Gastroesophageal sphincter (tissue), 4 donors: ENCODE results near the gene DPF3. TPM values are rescaled to one million over a fixed set of nuclear protein-coding genes. Genes with fewer than 3 reads are reported as not detected.

ENCODE experiments used
- ATAC-seq: fragments of 150-250 bp; one replicate; pipeline ENCODE4 v1.9.1; 2016; ENCODE audit warnings: mild to moderate bottlenecking, moderate library complexity
- H3K27ac ChIP-seq, 4 donors: fragments of 200-600 bp; sonication (generic) in 3 of 4; 1 replicate in 3 of 4; 2 replicates in 1 of 4; pipeline ENCODE4 v1.5.1; 2016 to 2019
- H3K27me3 ChIP-seq: fragments of 200-600 bp; sonication (generic); one replicate; pipeline ENCODE4 v1.5.1; 2019
- H3K36me3 ChIP-seq, 2 donors: fragments of 200-600 bp; sonication (generic); one replicate each; pipeline ENCODE4 v1.5.1; 2019; ENCODE audit warnings: control low read depth in 1 of 2
- H3K4me1 ChIP-seq, 3 donors: fragments of 200-600 bp; sonication (generic); 1 replicate in 2 of 3; 2 replicates in 1 of 3; pipeline ENCODE4 v1.5.1; 2016 to 2019; ENCODE audit warnings: control low read depth in 2 of 3
- H3K4me3 ChIP-seq, 2 donors: fragments of 200-600 bp; sonication (generic); one replicate each; pipeline ENCODE4 v1.5.1; 2019; ENCODE audit warnings: mild to moderate bottlenecking in 1 of 2, moderate library complexity in 1 of 2
- H3K9me3 ChIP-seq, 3 donors: fragments of 200-600 bp; sonication (generic); one replicate each; pipeline ENCODE4 v1.5.1; 2017 to 2019; ENCODE audit warnings: control low read depth in 2 of 3
- EP300 ChIP-seq: sonication (generic); formaldehyde crosslinking; IDR thresholded peaks from one replicate; pipeline ENCODE4 v1.6.1; 2017; ENCODE audit warnings: antibody characterized with exemption, mild to moderate bottlenecking
- POLR2A ChIP-seq, 2 donors: fragments of 450-650 bp; IDR thresholded peaks; one replicate each; pipeline ENCODE4 v1.6.1; 2017; ENCODE audit warnings: antibody characterized with exemption in 2 of 2, mild to moderate bottlenecking in 2 of 2, moderate library complexity in 1 of 2
- POLR2AphosphoS5 ChIP-seq: sonication (generic); formaldehyde crosslinking; IDR thresholded peaks from one replicate; pipeline ENCODE4 v1.6.1; 2017; ENCODE audit warnings: antibody characterized with exemption
- WGBS, 2 donors: methylation state at CpG; one replicate each; pipeline ENCODE4 v1.1.5; 2018; ENCODE audit warnings: low coverage in 1 of 2; 5-methylcytosine and 5-hydroxymethylcytosine counted together
- total RNA-seq, 4 donors: library from RNA; depleted of rRNA; stranded (reverse); fragments of >200 nt; gene quantifications; one replicate each; pipeline ENCODE4 v1.1.0, GENCODE V29; 2016
- TF ChIP-seq, protein P1 (sequence below), 4 experiments: fragments of 200-600 bp in 2 of 4; fragments of 450-650 bp in 2 of 4; sonication (generic) in 1 of 4; IDR thresholded peaks; one replicate each; pipeline ENCODE4 v1.5.1; 2017 to 2019; ENCODE audit warnings: antibody characterized with exemption in 4 of 4, mild to moderate bottlenecking in 2 of 4, moderate library complexity in 2 of 4

The DPF3 gene
- total RNA-seq, 4 donors from 2014 or later: 0.13 to 4.4 (median 2.1) TPM

DNA sequence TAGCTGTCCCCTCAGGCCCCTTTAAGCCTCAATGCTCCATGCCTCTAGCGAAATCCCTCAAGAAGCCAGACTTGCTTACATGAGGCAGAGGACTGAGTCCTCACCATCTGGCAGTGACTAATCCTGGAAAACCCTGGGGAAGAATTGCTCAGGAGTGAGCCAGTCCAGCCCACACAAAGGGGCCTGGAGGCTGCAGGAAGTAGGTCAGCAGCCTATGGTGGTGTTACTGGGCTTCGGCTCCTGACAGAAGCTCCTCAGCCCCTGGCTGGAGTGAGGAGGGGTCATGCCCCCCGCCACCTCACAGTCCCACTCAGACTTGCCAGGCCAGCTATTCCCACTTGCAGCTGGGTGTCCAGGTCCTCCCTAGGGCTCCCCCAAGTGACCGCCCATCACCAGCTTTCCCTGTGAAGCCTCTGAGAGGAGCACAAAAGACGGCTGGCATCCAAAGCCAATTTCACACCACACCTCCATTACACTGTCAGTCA, 250.5 kb downstream of the DPF3 start:
- H3K27ac ChIP-seq: no peak overlapping the region
- no peaks in the 10 kb centered on the region for H3K36me3 ChIP-seq
- ATAC-seq: no peak
- TF ChIP-seq, protein P1, sequence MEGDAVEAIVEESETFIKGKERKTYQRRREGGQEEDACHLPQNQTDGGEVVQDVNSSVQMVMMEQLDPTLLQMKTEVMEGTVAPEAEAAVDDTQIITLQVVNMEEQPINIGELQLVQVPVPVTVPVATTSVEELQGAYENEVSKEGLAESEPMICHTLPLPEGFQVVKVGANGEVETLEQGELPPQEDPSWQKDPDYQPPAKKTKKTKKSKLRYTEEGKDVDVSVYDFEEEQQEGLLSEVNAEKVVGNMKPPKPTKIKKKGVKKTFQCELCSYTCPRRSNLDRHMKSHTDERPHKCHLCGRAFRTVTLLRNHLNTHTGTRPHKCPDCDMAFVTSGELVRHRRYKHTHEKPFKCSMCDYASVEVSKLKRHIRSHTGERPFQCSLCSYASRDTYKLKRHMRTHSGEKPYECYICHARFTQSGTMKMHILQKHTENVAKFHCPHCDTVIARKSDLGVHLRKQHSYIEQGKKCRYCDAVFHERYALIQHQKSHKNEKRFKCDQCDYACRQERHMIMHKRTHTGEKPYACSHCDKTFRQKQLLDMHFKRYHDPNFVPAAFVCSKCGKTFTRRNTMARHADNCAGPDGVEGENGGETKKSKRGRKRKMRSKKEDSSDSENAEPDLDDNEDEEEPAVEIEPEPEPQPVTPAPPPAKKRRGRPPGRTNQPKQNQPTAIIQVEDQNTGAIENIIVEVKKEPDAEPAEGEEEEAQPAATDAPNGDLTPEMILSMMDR (IDR thresholded peaks at IDR 0.05): no peak
- TF ChIP-seq POLR2A (IDR thresholded peaks at IDR 0.05) (no peak), EP300 (no peak), POLR2AphosphoS5 (no peak)
- H3K4me1 ChIP-seq: peaks cover 0 to 7% (median 3%) of the 10 kb centered on the region in 3 donors
- WGBS, 2 donors: no CpG with 5 or more reads among the region's 5 CpGs
- H3K4me3 ChIP-seq: no peak overlapping the region
- peaks cover 0 to 6% (median 0%) of the 10 kb centered on the region in 3 donors for H3K9me3 ChIP-seq
- no peaks in the 10 kb centered on the region for H3K27me3 ChIP-seq

DNA sequence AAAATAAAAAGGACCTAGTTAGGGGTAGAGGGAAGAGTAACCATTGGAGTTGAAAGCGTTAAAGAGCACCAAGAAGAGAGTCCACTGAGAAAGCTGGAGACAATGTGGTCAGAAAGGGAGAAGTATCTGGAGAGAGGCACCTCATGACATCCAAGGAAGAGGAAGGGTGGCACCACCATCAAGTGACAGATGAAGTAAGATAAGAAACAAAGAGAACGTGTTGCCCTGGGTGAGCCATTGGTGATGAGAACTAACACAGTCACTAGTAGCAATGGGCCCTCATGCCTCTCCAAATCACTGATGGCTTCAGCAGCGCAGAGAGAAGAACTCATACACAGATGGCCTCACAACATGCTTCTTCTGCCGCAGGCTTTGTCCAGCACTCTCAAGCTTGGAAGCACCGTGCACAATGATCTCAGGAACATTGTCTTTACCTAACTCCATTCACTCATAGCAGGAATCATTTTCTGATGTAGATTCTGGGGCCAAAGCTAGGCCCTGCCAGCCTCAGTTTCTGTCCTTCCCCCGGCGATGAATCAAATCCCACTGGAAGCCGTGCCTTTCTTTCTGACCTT, 252.9 kb downstream of the DPF3 start:
- H3K27me3 ChIP-seq: no peaks in the 10 kb centered on the region
- H3K9me3 ChIP-seq: peaks cover 0 to 11% (median 0%) of the 10 kb centered on the region in 3 donors
- H3K4me1 ChIP-seq: peaks cover 0 to 7% (median 3%) of the 10 kb centered on the region in 3 donors
- ATAC-seq: no peak
- WGBS, 2 donors: 88 to 93% methylated on average over 3 to 8 of the region's 8 CpGs
- H3K4me3 ChIP-seq: no peak overlapping the region
- TF ChIP-seq POLR2A (IDR thresholded peaks at IDR 0.05): no peak
- TF ChIP-seq, protein P1 (IDR thresholded peaks at IDR 0.05): no peak
- TF ChIP-seq EP300: no peak
- TF ChIP-seq POLR2AphosphoS5: no peak
- no peak overlapping the region for H3K27ac ChIP-seq
- no peaks in the 10 kb centered on the region for H3K36me3 ChIP-seq

DNA sequence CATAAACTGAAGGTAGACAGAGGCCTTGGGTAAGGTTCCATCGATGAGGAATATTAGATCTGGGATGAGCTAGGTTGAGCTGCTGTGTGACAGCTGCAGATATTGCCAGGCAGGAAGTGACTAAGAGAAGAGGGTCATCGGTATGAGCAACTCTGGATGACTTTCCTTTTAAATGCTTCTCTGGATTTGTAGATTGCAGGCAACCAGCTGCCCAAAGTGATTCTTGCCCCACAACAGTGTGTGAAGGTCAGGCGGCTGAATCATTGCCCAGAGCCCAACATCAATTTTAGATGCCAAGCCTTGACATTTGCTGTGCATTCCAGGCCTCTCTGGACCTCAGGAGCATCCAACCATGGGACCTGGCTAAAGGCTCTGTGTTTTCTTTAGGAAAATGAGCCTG, 255.9 kb downstream of the DPF3 start:
- no peak overlapping the region for H3K27ac ChIP-seq
- peaks cover 0 to 11% (median 0%) of the 10 kb centered on the region in 3 donors for H3K9me3 ChIP-seq
- no peaks in the 10 kb centered on the region for H3K36me3 ChIP-seq
- no peak overlapping the region for H3K4me3 ChIP-seq
- ATAC-seq: no peak
- H3K27me3 ChIP-seq: no peaks in the 10 kb centered on the region
- 83 to 100% methylated on average over 1 to 3 of the region's 3 CpGs for WGBS, 2 donors
- H3K4me1 ChIP-seq: peaks cover 0 to 2% (median 0%) of the 10 kb centered on the region in 3 donors
- TF ChIP-seq POLR2A (IDR thresholded peaks at IDR 0.05): no peak
- no peak for TF ChIP-seq POLR2AphosphoS5
- TF ChIP-seq EP300: no peak
- TF ChIP-seq, protein P1 (IDR thresholded peaks at IDR 0.05): no peak

DNA sequence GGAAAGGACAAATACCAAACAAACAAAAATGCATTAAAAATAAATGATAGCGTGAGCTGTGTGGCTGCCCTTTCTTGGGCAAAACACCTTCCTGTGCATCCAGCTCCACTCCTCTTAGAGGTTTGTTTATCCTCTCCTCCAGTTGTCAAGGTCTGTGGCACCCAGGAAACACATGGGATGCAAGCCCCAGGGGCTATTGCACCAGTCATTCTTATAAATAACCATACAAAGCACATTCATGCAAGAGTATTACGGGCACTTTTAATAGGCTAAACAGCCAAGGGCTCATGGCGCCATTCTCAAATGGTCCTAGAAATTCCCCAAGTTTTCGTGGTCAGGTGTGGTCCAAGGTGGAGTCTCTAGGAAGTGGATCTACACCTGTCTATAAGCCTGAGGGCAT, 257.0 kb downstream of the DPF3 start:
- Histone ChIP-seq H3K9me3 (peaks cover 0 to 11% (median 0%) of the 10 kb centered on the region in 3 donors), H3K4me3 (no peak overlapping the region), H3K4me1 (no peaks in the 10 kb centered on the region), H3K27ac (no peak overlapping the region), H3K27me3 (no peaks in the 10 kb centered on the region), H3K36me3 (no peaks in the 10 kb centered on the region)
- TF ChIP-seq POLR2AphosphoS5 (no peak), POLR2A (IDR thresholded peaks at IDR 0.05) (no peak), EP300 (no peak)
- TF ChIP-seq, protein P1 (IDR thresholded peaks at IDR 0.05): no peak
- no peak for ATAC-seq
- 74 to 96% methylated on average over 1 to 4 of the region's 4 CpGs for WGBS, 2 donors

DNA sequence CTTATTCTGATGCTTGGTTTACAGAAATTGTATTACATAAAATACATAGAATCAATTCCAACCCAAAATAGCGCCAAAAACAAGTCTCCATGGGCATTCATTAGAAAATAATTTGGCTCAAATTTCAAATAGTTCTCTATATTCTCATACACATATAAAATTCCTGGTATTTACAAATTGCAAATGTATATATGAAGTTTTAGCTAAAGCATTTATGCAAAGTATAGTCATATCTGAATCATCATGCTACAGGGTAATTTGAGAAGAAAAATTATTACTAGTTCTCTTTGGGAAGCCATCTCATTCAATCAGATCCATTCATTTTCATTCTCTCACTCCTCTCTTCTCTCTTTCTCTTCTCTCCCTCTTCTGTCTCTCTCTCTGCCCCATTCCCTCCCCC, 257.8 kb downstream of the DPF3 start:
- peaks cover 0 to 11% (median 0%) of the 10 kb centered on the region in 3 donors for H3K9me3 ChIP-seq
- no peak overlapping the region for H3K27ac ChIP-seq
- no peak for ATAC-seq
- 72 to 88% methylated on average over 1 of the region's 1 CpG for WGBS, 2 donors
- H3K36me3 ChIP-seq: no peaks in the 10 kb centered on the region
- no peak overlapping the region for H3K4me3 ChIP-seq
- H3K4me1 ChIP-seq: no peaks in the 10 kb centered on the region
- TF ChIP-seq POLR2A (IDR thresholded peaks at IDR 0.05) (no peak), POLR2AphosphoS5 (no peak), EP300 (no peak)
- TF ChIP-seq, protein P1 (IDR thresholded peaks at IDR 0.05): no peak
- no peaks in the 10 kb centered on the region for H3K27me3 ChIP-seq
